OCI-LY7 (cell line): ENCODE measurements around the gene RP9. TPM values are rescaled to one million over a fixed set of nuclear protein-coding genes. Genes with fewer than 3 reads are reported as not detected.
A peak's percentile ranks its signal among the peaks of the same experiment; 100 is the strongest.

Experiments
- BruUV-seq: library from RNA; stranded (reverse); fragments of 400-500 nt; replicated peaks from 2 replicates; lab custom pipeline; 2021; lab: Mats Ljungman, UMichigan
- CTCF ChIA-PET: fragments of 300-600 bp; sonication (Branson Sonifier 250); formaldehyde crosslinking; loops from one replicate; lab custom pipeline; 2022; ENCODE audit warnings: antibody characterized with exemption; ENCODE audit not compliant: unreplicated experiment; lab: Charles Lee
- POLR2A ChIA-PET: fragments of 300-600 bp; sonication (Branson Sonifier 250); formaldehyde crosslinking; loops from one replicate; lab custom pipeline; 2022; ENCODE audit warnings: antibody characterized with exemption; lab: Charles Lee
- DNase-seq: peaks from one replicate; pipeline ENCODE4 v3.0.0-alpha.2; 2015; ENCODE audit warnings: low spot score
- H2AFZ ChIP-seq: fragments of 200-600 bp; sonication (generic), shearing (Covaris generic); 2 replicates; pipeline ENCODE4 v1.6.1; 2014; ENCODE audit warnings: mild to moderate bottlenecking, antibody characterized with exemption, low read length, moderate library complexity
- H3K27ac ChIP-seq: fragments of 200-600 bp; sonication (generic); 2 replicates; pipeline ENCODE4 v1.5.1; 2014; ENCODE audit warnings: mixed run types, low read depth, mild to moderate bottlenecking, moderate library complexity, low read length, inconsistent platforms; ENCODE audit not compliant: poor library complexity, severe bottlenecking
- H3K36me3 ChIP-seq: fragments of 200-600 bp; sonication (generic); 2 replicates; pipeline ENCODE4 v1.6.1; 2014; ENCODE audit warnings: mild to moderate bottlenecking, antibody characterized with exemption, low read length, moderate library complexity, mixed read lengths; ENCODE audit not compliant: insufficient read depth
- H3K4me1 ChIP-seq: fragments of 200-600 bp; sonication (generic); 2 replicates; pipeline ENCODE4 v1.5.1; 2014; ENCODE audit warnings: mild to moderate bottlenecking, low read length; ENCODE audit not compliant: insufficient read depth, poor library complexity, severe bottlenecking
- H3K4me2 ChIP-seq: fragments of 200-600 bp; sonication (generic); 2 replicates; pipeline ENCODE4 v1.6.1; 2014; ENCODE audit warnings: mild to moderate bottlenecking, low read length
- H3K4me3 ChIP-seq: fragments of 200-600 bp; sonication (generic); 2 replicates; pipeline ENCODE4 v1.5.1; 2014; ENCODE audit warnings: mild to moderate bottlenecking, low read depth, low read length; ENCODE audit not compliant: poor library complexity, severe bottlenecking
- H3K79me2 ChIP-seq: fragments of 200-600 bp; sonication (generic); 2 replicates; pipeline ENCODE4 v1.6.1; 2016; ENCODE audit warnings: low read depth, mild to moderate bottlenecking, low read length, moderate library complexity, mixed read lengths; ENCODE audit not compliant: insufficient read depth
- H3K9me2 ChIP-seq: fragments of 200-600 bp; sonication (generic); 2 replicates; pipeline ENCODE4 v1.6.1; 2016; ENCODE audit warnings: mild to moderate bottlenecking, low read length, mixed read lengths; ENCODE audit not compliant: insufficient read depth
- H3K9me3 ChIP-seq: fragments of 200-600 bp; sonication (generic); 2 replicates; pipeline ENCODE4 v1.6.1; 2014; ENCODE audit warnings: mild to moderate bottlenecking, mixed run types, low read length, mixed read lengths
- H4K20me1 ChIP-seq: fragments of 200-600 bp; sonication (generic); 2 replicates; pipeline ENCODE4 v1.6.1; 2014; ENCODE audit warnings: mild to moderate bottlenecking, antibody characterized with exemption, low read length, moderate library complexity, mixed read lengths; ENCODE audit not compliant: insufficient read depth
- CTCF ChIP-seq: fragments of 200-600 bp; sonication (generic); conservative IDR thresholded peaks from 2 replicates; pipeline ENCODE4 v1.5.1; 2014; ENCODE audit warnings: mild to moderate bottlenecking, antibody characterized with exemption, low read length, moderate library complexity, mixed read lengths
- EZH2phosphoT487 ChIP-seq: fragments of 200-600 bp; sonication (generic); IDR thresholded peaks from 2 replicates; pipeline ENCODE4 v1.6.1; 2018; ENCODE audit warnings: low read depth, borderline replicate concordance, mild to moderate bottlenecking, mixed run types, antibody characterized with exemption, low read length, moderate library complexity, mixed read lengths
- intact Hi-C: fragments of 100-400 bp; cut with micrococcal nuclease; formaldehyde crosslinking; loops from one replicate; pipeline ENCODE4 v1.10.0; 2022; ENCODE audit not compliant: unreplicated experiment
- total RNA-seq, 2 experiments: library from RNA; depleted of rRNA in 1 of 2; stranded (reverse); fragments of >200 nt in 1 of 2; shearing (Covaris generic) in 1 of 2; gene quantifications; 2 replicates each; pipeline ENCODE4 v1.2.3, GENCODE V29; 2014 to 2022

Gene RP9
- total RNA-seq, 2 experiments from 2014 or later = 22.0 to 23.3 TPM

GRCh38 chr7:33070831-33071230 lies 38.4 kb downstream of the RP9 start:
- TF ChIP-seq EZH2phosphoT487 (no peak), CTCF (no peak)
- POLR2A ChIA-PET = interaction anchor here (0.6 kb wide), 1 partner anchor 543 kb away, joined by 3 read pairs; no protein-coding TSS in a partner anchor
- no peak overlapping the region for H2AFZ ChIP-seq
- H3K9me2 ChIP-seq = no peaks in the 10 kb centered on the region
- H3K36me3 ChIP-seq = no peaks in the 10 kb centered on the region
- no peak overlapping the region for H3K4me2 ChIP-seq
- peaks cover 29% of the 10 kb centered on the region for H3K9me3 ChIP-seq
- CTCF ChIA-PET = no interaction called here
- no peak overlapping the region for H3K27ac ChIP-seq
- no TSS peak for BruUV-seq
- intact Hi-C loops = no loop called here
- no peaks in the 10 kb centered on the region for H4K20me1 ChIP-seq
- no peaks in the 10 kb centered on the region for H3K79me2 ChIP-seq
- H3K4me1 ChIP-seq = no peaks in the 10 kb centered on the region
- DNase-seq = no peak
- H3K4me3 ChIP-seq = no peak overlapping the region

GRCh38 chr7:33070277-33070676 lies 38.9 kb downstream of the RP9 start:
- H3K27ac ChIP-seq = no peak overlapping the region
- H3K4me3 ChIP-seq = no peak overlapping the region
- peaks cover 30% of the 10 kb centered on the region for H3K9me3 ChIP-seq
- TF ChIP-seq CTCF = no peak
- no peak for TF ChIP-seq EZH2phosphoT487
- no peaks in the 10 kb centered on the region for H3K9me2 ChIP-seq
- no peak overlapping the region for H2AFZ ChIP-seq
- ChIA-PET POLR2A (no interaction called here), CTCF (no interaction called here)
- intact Hi-C loops = no loop called here
- peak; percentile 13 for DNase-seq
- no peak overlapping the region for H3K4me2 ChIP-seq
- no peaks in the 10 kb centered on the region for H3K36me3 ChIP-seq
- H3K79me2 ChIP-seq = no peaks in the 10 kb centered on the region
- no peaks in the 10 kb centered on the region for H3K4me1 ChIP-seq
- no TSS peak for BruUV-seq
- H4K20me1 ChIP-seq = no peaks in the 10 kb centered on the region

GRCh38 chr7:33067921-33068320 lies 41.3 kb downstream of the RP9 start:
- H3K36me3 ChIP-seq = no peaks in the 10 kb centered on the region
- CTCF ChIA-PET = no interaction called here
- no TSS peak for BruUV-seq
- 0 out of 2 replicates have a peak, but pooled peaks cover 4% of the 10 kb centered on the region for H3K79me2 ChIP-seq
- no peaks in the 10 kb centered on the region for H3K9me2 ChIP-seq
- intact Hi-C loops = no loop called here
- H3K4me1 ChIP-seq = peaks cover 9% of the 10 kb centered on the region
- no peak overlapping the region for H2AFZ ChIP-seq
- POLR2A ChIA-PET = interaction anchor here (0.6 to 1.2 kb wide), 3 partner anchors 10 to 40 kb away, joined by 3 to 5 read pairs (median 4); no protein-coding TSS in a partner anchor
- TF ChIP-seq CTCF = no peak
- no peak for DNase-seq
- H3K4me3 ChIP-seq = no peak overlapping the region
- H3K9me3 ChIP-seq = peaks cover 30% of the 10 kb centered on the region
- no peaks in the 10 kb centered on the region for H4K20me1 ChIP-seq
- H3K4me2 ChIP-seq = no peak overlapping the region
- H3K27ac ChIP-seq = no peak overlapping the region
